IPS-11a (cell line): ENCODE measurements around the gene STAT1.
"Not testable (repeated sequence)": the region's sequence is repeated elsewhere in the genome, so short reads cannot be mapped to it uniquely, and the experiment has no call there.

Experiments used
- H3K4me3 ChIP-seq: one replicate; pipeline ENCODE4 v1.5.1; 2013; ENCODE audit warnings: low read depth, low read length, control low read depth

The STAT1 gene

GRCh38 chr2:190965580-190966222, 48.3 kb downstream of the STAT1 start:
- H3K4me3 ChIP-seq = no peak overlapping the region

- no peak overlapping the region for H3K4me3 ChIP-seq
Observed at GRCh38 chr2:190964170-190964795, 49.7 kb downstream of the STAT1 start.

GRCh38 chr2:190963088-190963487, 50.9 kb downstream of the STAT1 start:
- no peak overlapping the region for H3K4me3 ChIP-seq

- no peak overlapping the region for H3K4me3 ChIP-seq
Observed at GRCh38 chr2:190961918-190962487, 52.0 kb downstream of the STAT1 start.

- H3K4me3 ChIP-seq = not testable (repeated sequence)
Observed at GRCh38 chr2:190961117-190961516, 52.9 kb downstream of the STAT1 start.

- H3K4me3 ChIP-seq = no peak overlapping the region
Observed at GRCh38 chr2:190959911-190960788, 53.8 kb downstream of the STAT1 start.

GRCh38 chr2:190953257-190953656, 60.7 kb downstream of the STAT1 start:
- H3K4me3 ChIP-seq = no peak overlapping the region

- H3K4me3 ChIP-seq = no peak overlapping the region
Observed at GRCh38 chr2:190950566-190950991, 63.4 kb downstream of the STAT1 start.

- H3K4me3 ChIP-seq = no peak overlapping the region
Observed at GRCh38 chr2:190948671-190949070, 65.3 kb downstream of the STAT1 start.

- H3K4me3 ChIP-seq = no peak overlapping the region
Observed at GRCh38 chr2:190947711-190948251, 66.2 kb downstream of the STAT1 start.

GRCh38 chr2:190947141-190947540, 66.8 kb downstream of the STAT1 start:
- no peak overlapping the region for H3K4me3 ChIP-seq

GRCh38 chr2:190943706-190944105, 70.3 kb downstream of the STAT1 start:
- H3K4me3 ChIP-seq = no peak overlapping the region

- H3K4me3 ChIP-seq = no peak overlapping the region
Observed at GRCh38 chr2:190942697-190943096, 71.3 kb downstream of the STAT1 start.

GRCh38 chr2:190941571-190941970, 72.4 kb downstream of the STAT1 start:
- no peak overlapping the region for H3K4me3 ChIP-seq

GRCh38 chr2:190940454-190940853, 73.5 kb downstream of the STAT1 start:
- H3K4me3 ChIP-seq = no peak overlapping the region

- no peak overlapping the region for H3K4me3 ChIP-seq
Observed at GRCh38 chr2:190938771-190939335, 75.1 kb downstream of the STAT1 start.

GRCh38 chr2:190935054-190935453, 78.9 kb downstream of the STAT1 start:
- H3K4me3 ChIP-seq = no peak overlapping the region

- no peak overlapping the region for H3K4me3 ChIP-seq
Observed at GRCh38 chr2:190933361-190933760, 80.6 kb downstream of the STAT1 start.

- H3K4me3 ChIP-seq = no peak overlapping the region
Observed at GRCh38 chr2:190932514-190932913, 81.5 kb downstream of the STAT1 start.

- no peak overlapping the region for H3K4me3 ChIP-seq
Observed at GRCh38 chr2:190930411-190930810, 83.6 kb downstream of the STAT1 start.

- no peak overlapping the region for H3K4me3 ChIP-seq
Observed at GRCh38 chr2:190929919-190930318, 84.1 kb downstream of the STAT1 start.
